GM12878 (cell line): ENCODE measurements around the gene RGS16. TPM values are rescaled to one million over a fixed set of nuclear protein-coding genes. Genes with fewer than 3 reads are reported as not detected.

Source experiments
- ATAC-seq: fragments of 200-7000 bp; cut with Tn5 transposase; 3 replicates; pipeline ENCODE4 v1.9.1; 2020; ENCODE audit warnings: mild to moderate bottlenecking, moderate library complexity
- BruUV-seq: library from RNA; stranded (reverse); fragments of 400-500 nt; replicated peaks from 2 replicates; lab custom pipeline; 2021; lab: Mats Ljungman, UMichigan
- CTCF ChIA-PET: fragments of 300-600 bp; sonication (Branson Sonifier 250); formaldehyde crosslinking; extraction: SDS; loops from one replicate; lab custom pipeline; 2021; ENCODE audit warnings: inconsistent platforms; lab: Yijun Ruan, JAX
- POLR2A ChIA-PET: fragments of 350-600 bp; formaldehyde crosslinking; extraction: SDS; loops from one replicate; lab custom pipeline; 2021; ENCODE audit warnings: inconsistent platforms; lab: Charles Lee
- RAD21 ChIA-PET: fragments of 300-600 bp; sonication (Branson Sonifier 250); formaldehyde crosslinking; loops from one replicate; lab custom pipeline; 2023; ENCODE audit warnings: antibody characterized with exemption; ENCODE audit not compliant: unreplicated experiment; lab: Charles Lee
- SMC1A ChIA-PET: fragments of 300-600 bp; sonication (Branson Sonifier 250); formaldehyde crosslinking; loops from one replicate; lab custom pipeline; 2023; ENCODE audit not compliant: unreplicated experiment, uncharacterized antibody; lab: Charles Lee
- DNase-seq: peaks from one replicate; pipeline ENCODE4 v3.0.0-alpha.2; 2011; ENCODE audit warnings: low read depth, low spot score
- FAIRE-seq: peaks from 3 replicates; lab custom pipeline; 2011; peaks lifted over from hg19 to GRCh38; lab: Jason Lieb, UNC
- H2AFZ ChIP-seq: 2 replicates; pipeline ENCODE4 v1.6.0; 2011; ENCODE audit warnings: low read depth, low read length, control low read depth; ENCODE audit not compliant: control insufficient read depth
- H3K27ac ChIP-seq: 2 replicates; pipeline ENCODE4 v1.5.1; 2011; ENCODE audit warnings: control low read depth; ENCODE audit not compliant: control insufficient read depth, insufficient read depth
- H3K27me3 ChIP-seq, 2 experiments: replicated peaks in 1 of 2; 2 replicates each; pipeline versions ENCODE4 v1.6.0 to v1.6.1; 2011; ENCODE audit warnings: low read length in 1 of 2; ENCODE audit not compliant: control insufficient read depth in 2 of 2, insufficient read depth in 2 of 2
- H3K36me3 ChIP-seq, 2 experiments: 2 replicates each; pipeline ENCODE4 v1.5.1; 2011; ENCODE audit warnings: low read length in 1 of 2; ENCODE audit not compliant: control insufficient read depth in 2 of 2, insufficient read depth in 2 of 2
- H3K4me1 ChIP-seq: 2 replicates; pipeline ENCODE4 v1.6.1; 2011; ENCODE audit warnings: mild to moderate bottlenecking, low read length, moderate library complexity, mixed read lengths; ENCODE audit not compliant: control insufficient read depth, insufficient read depth
- H3K4me2 ChIP-seq: 2 replicates; pipeline ENCODE4 v1.6.0; 2011; ENCODE audit warnings: control low read depth; ENCODE audit not compliant: control insufficient read depth, insufficient read depth
- H3K4me3 ChIP-seq: fragments of 200-600 bp; sonication (generic); 2 replicates; pipeline ENCODE4 v1.5.1; 2016
- H3K79me2 ChIP-seq: 2 replicates; pipeline ENCODE4 v1.6.0; 2011; ENCODE audit warnings: low read length; ENCODE audit not compliant: control insufficient read depth, insufficient read depth
- H3K9ac ChIP-seq: 2 replicates; pipeline ENCODE4 v1.8.0; 2011; ENCODE audit warnings: low read length, control low read depth, mixed read lengths; ENCODE audit not compliant: control insufficient read depth, insufficient read depth
- H3K9me3 ChIP-seq: replicated peaks from 3 replicates; pipeline ENCODE4 v1.5.1; 2011; ENCODE audit warnings: mild to moderate bottlenecking, low read length; ENCODE audit not compliant: control insufficient read depth, insufficient read depth
- H4K20me1 ChIP-seq: 2 replicates; pipeline ENCODE4 v1.6.0; 2011; ENCODE audit not compliant: control insufficient read depth, insufficient read depth
- ATF2 ChIP-seq: IDR thresholded peaks from 2 replicates; pipeline ENCODE4 v1.6.1; 2012; ENCODE audit warnings: low read length, inconsistent platforms
- CBX3 ChIP-seq: fragments of 200-600 bp; sonication (generic); IDR thresholded peaks from 2 replicates; pipeline ENCODE4 v1.6.1; 2016; ENCODE audit warnings: low read depth, borderline replicate concordance
- CEBPZ ChIP-seq: fragments of 150-350 bp; IDR thresholded peaks from 2 replicates; pipeline ENCODE4 v1.6.1; 2016; ENCODE audit warnings: low read depth, low read length
- CHD4 ChIP-seq: fragments of 200-600 bp; sonication (generic); IDR thresholded peaks from 2 replicates; pipeline ENCODE4 v1.6.1; 2016; ENCODE audit warnings: mild to moderate bottlenecking
- CREB1 ChIP-seq: IDR thresholded peaks from 2 replicates; pipeline ENCODE4 v1.6.1; 2012; ENCODE audit warnings: low read depth, mild to moderate bottlenecking, inconsistent platforms
- GABPA ChIP-seq: IDR thresholded peaks from 2 replicates; pipeline ENCODE4 v1.6.1; 2014; ENCODE audit warnings: antibody characterized with exemption, low read depth, mild to moderate bottlenecking, inconsistent platforms
- IKZF2 ChIP-seq, 2 experiments: fragments of 450-650 bp; IDR thresholded peaks; 2 replicates each; pipeline ENCODE4 v1.6.1; 2017; ENCODE audit warnings: mild to moderate bottlenecking in 2 of 2, moderate library complexity in 2 of 2
- PAX8 ChIP-seq: fragments of 450-650 bp; IDR thresholded peaks from 2 replicates; pipeline ENCODE4 v1.6.1; 2017; ENCODE audit warnings: mild to moderate bottlenecking, moderate library complexity
- RELA ChIP-seq: fragments of 450-650 bp; IDR thresholded peaks from 2 replicates; pipeline ENCODE4 v1.8.0; 2014; ENCODE audit warnings: borderline replicate concordance; ENCODE audit not compliant: partially characterized antibody
- STAT3 ChIP-seq: IDR thresholded peaks from 2 replicates; pipeline ENCODE4 v1.6.1; 2011; ENCODE audit warnings: low read depth, low read length, improper control_type of control experiment
- TARDBP ChIP-seq: IDR thresholded peaks from 2 replicates; pipeline ENCODE4 v1.6.1; 2016; ENCODE audit warnings: borderline replicate concordance
- ZBTB4 ChIP-seq: fragments of 450-650 bp; formaldehyde crosslinking; IDR thresholded peaks from 2 replicates; pipeline ENCODE4 v1.4.0; 2022; ENCODE audit warnings: mild to moderate bottlenecking, moderate library complexity
- WGBS: methylation state at CpG from one replicate; pipeline ENCODE4 v1.1.6; 2016; ENCODE audit warnings: low lambda C conversion rate; ENCODE audit not compliant: insufficient replicate concordance, insufficient coverage; ENCODE audit errors: missing lambda C conversion rate; 5-methylcytosine and 5-hydroxymethylcytosine counted together
- in situ Hi-C: fragments of 300-500 bp; cut with MboI; formaldehyde crosslinking; loops from 9 replicates; pipeline ENCODE4 v1.14.3; 2018; ENCODE audit warnings: mixed read lengths
- intact Hi-C: fragments of 100-400 bp; cut with micrococcal nuclease; formaldehyde crosslinking; loops from one replicate; pipeline ENCODE4 v1.14.2; 2022; ENCODE audit not compliant: unreplicated experiment
- polyA plus RNA-seq, 11 experiments: library from polyadenylated mRNA; depleted of rRNA in 4 of 11; unstranded in 6 of 11; stranded (reverse) in 5 of 11; fragments of >200 nt; fragmentation: Nextera tagmentation in 4 of 11; fragmentation: Illumina TruSeq in 1 of 11; extraction: Ambion mirVana in 4 of 11; extraction: Trizol in 1 of 11; gene quantifications; 1 replicate in 1 of 11; 2 replicates in 10 of 11; pipeline versions ENCODE4 v1.2.1 to v1.2.3, GENCODE V29; 2011 to 2016; ENCODE audit warnings: inconsistent platforms in 2 of 11, missing spikeins in 2 of 11, low read depth in 1 of 11
- total RNA-seq, 4 experiments: library from RNA; depleted of rRNA in 3 of 4; stranded (reverse); fragments of >200 nt in 3 of 4; fragmentation: Illumina TruSeq in 1 of 4; extraction: Trizol in 1 of 4; gene quantifications; 2 replicates each; pipeline versions ENCODE4 v1.2.1 to v1.2.3, GENCODE V29; 2013 to 2021

Gene RGS16
- total and polyA plus RNA-seq, 10 of the 15 experiments (the other 5 are each of a cell fraction or from before 2014, with no cell fraction given), result 16.4 to 58.2 (median 44.6) TPM

GRCh38 chr1:182607566-182607965, 3.4 kb upstream of the RGS16 start:
- H3K27ac ChIP-seq, result no peak overlapping the region
- WGBS, result 45% methylated on average over 1 of the region's 1 CpG
- H3K9me3 ChIP-seq, result no peaks in the 10 kb centered on the region
- H3K4me3 ChIP-seq, result no peak overlapping the region
- ChIA-PET SMC1A (interaction anchor here (1.1 to 28.0 kb wide), 9 partner anchors 8 to 179 kb away, joined by 3 to 1145 read pairs (median 7); partner anchors contain the start of gene NPL), CTCF (interaction anchor here (1.0 to 37.4 kb wide), 6 partner anchors 8 to 181 kb away, joined by 3 to 1888 read pairs (median 28); partner anchors contain the start of gene NPL), RAD21 (interaction anchor here (0.9 to 23.0 kb wide), 11 partner anchors 7 to 177 kb away, joined by 3 to 946 read pairs (median 6); partner anchors contain the start of gene RNASEL), POLR2A (interaction anchor here (0.5 to 2.1 kb wide), 5 partner anchors 11 to 175 kb away, joined by 3 to 8 read pairs (median 3); no protein-coding TSS in a partner anchor)
- H3K36me3 ChIP-seq, result no peaks in the 10 kb centered on the region
- peaks cover 45% of the 10 kb centered on the region for H3K4me1 ChIP-seq
- no peak overlapping the region for H3K4me2 ChIP-seq
- no peak overlapping the region for H2AFZ ChIP-seq
- ATAC-seq (no peak), FAIRE-seq (no peak), DNase-seq (no peak)
- H3K79me2 ChIP-seq, result peaks cover 18% of the 10 kb centered on the region
- no peak overlapping the region for H3K9ac ChIP-seq
- no peaks in the 10 kb centered on the region for H4K20me1 ChIP-seq
- TF ChIP-seq IKZF2 (IDR thresholded peaks at IDR 0.05) (no peak), ATF2 (no peak), CHD4 (no peak), GABPA (no peak), ZBTB4 (CRISPR knock-in tag) (no peak), CEBPZ (no peak), CREB1 (no peak), CBX3 (no peak), PAX8 (no peak), STAT3 (no peak), TARDBP (no peak), RELA (no peak)
- H3K27me3 ChIP-seq, result no peaks in the 10 kb centered on the region
- intact Hi-C loops (no loop called here), in situ Hi-C loops (no loop called here)
- BruUV-seq, result no TSS peak
